Heart right ventricle (tissue), 16 donors: Measurements from ENCODE around the gene SLIT3. TPM values are rescaled to one million over a fixed set of nuclear protein-coding genes. Genes with fewer than 3 reads are reported as not detected.

Experiments used
- ATAC-seq, 8 donors: fragments of 200-7000 bp; cut with Tn5 transposase; one replicate each; pipeline ENCODE4 v1.9.1; 2020; ENCODE audit warnings: mild to moderate bottlenecking in 8 of 8, moderate library complexity in 8 of 8, moderate number of reproducible peaks in 1 of 8
- DNase-seq, 2 donors: peaks; one replicate each; pipeline ENCODE4 v3.0.0-alpha.2; 2020
- H3K27ac ChIP-seq, 10 donors: fragments of 200-600 bp; sonication (generic) in 2 of 10; one replicate each; pipeline versions ENCODE4 v1.5.0 to v1.8.0; 2020 to 2022; ENCODE audit warnings: mild to moderate bottlenecking in 3 of 10
- H3K27me3 ChIP-seq, 7 donors: fragments of 200-600 bp; one replicate each; pipeline ENCODE4 v1.8.0; 2021 to 2022; ENCODE audit warnings: mild to moderate bottlenecking in 2 of 7
- H3K36me3 ChIP-seq, 9 donors: fragments of 200-600 bp; sonication (generic) in 1 of 9; one replicate each; pipeline versions ENCODE4 v1.5.0 to v1.8.0; 2020 to 2022; ENCODE audit warnings: mild to moderate bottlenecking in 2 of 9
- H3K4me1 ChIP-seq, 9 donors: fragments of 200-600 bp; sonication (generic) in 1 of 9; one replicate each; pipeline versions ENCODE4 v1.5.0 to v1.8.0; 2020 to 2022; ENCODE audit warnings: mild to moderate bottlenecking in 4 of 9
- H3K4me3 ChIP-seq, 10 donors: fragments of 200-600 bp; sonication (generic) in 2 of 10; one replicate each; pipeline versions ENCODE4 v1.5.0 to v1.8.0; 2020 to 2022; ENCODE audit warnings: mild to moderate bottlenecking in 7 of 10, moderate library complexity in 2 of 10
- H3K9me3 ChIP-seq, 11 donors: fragments of 200-600 bp in 10 of 11; sonication (generic) in 2 of 11; one replicate each; pipeline versions ENCODE4 v1.5.0 to v1.8.0; 2013 to 2022; ENCODE audit warnings: mild to moderate bottlenecking in 2 of 11, control low read depth in 1 of 11, moderate library complexity in 1 of 11
- CTCF ChIP-seq, 9 donors: fragments of 200-600 bp; sonication (generic) in 2 of 9; IDR thresholded peaks; one replicate each; pipeline versions ENCODE4 v1.5.0 to v1.8.0; 2021 to 2022; ENCODE audit warnings: antibody characterized with exemption in 9 of 9, mild to moderate bottlenecking in 5 of 9, moderate library complexity in 1 of 9
- WGBS, 2 donors: extraction: QIAGEN DNeasy Blood & Tissue Kit; methylation state at CpG; one replicate each; pipeline ENCODE4 v1.1.7; 2013; ENCODE audit warnings: inconsistent platforms in 1 of 2; 5-methylcytosine and 5-hydroxymethylcytosine counted together
- intact Hi-C, 10 donors: fragments of 100-400 bp; cut with DNase I; formaldehyde crosslinking; loops; one replicate each; pipeline versions ENCODE4 v1.11.1 to v1.14.2; 2022
- polyA plus RNA-seq, 2 donors: library from polyadenylated mRNA; stranded (reverse); fragments of 200-250 nt; gene quantifications; one replicate each; pipeline ENCODE4 v1.2.3, GENCODE V29; 2013
- total RNA-seq, 10 donors: library from RNA; stranded (reverse); fragmentation: NEBNext Ultra II Directional in 3 of 10; extraction: Animal tissue kit (Norgen Biotek cat#: 25700) in 3 of 10; gene quantifications; one replicate each; pipeline versions ENCODE4 v1.2.1 to v1.2.4, GENCODE V29; 2021 to 2023
- donor health status: Arrhythmogenic right ventricular cardiomyopathy.
- donor health status: ischemic (EF 13 %, LVEDD 7.1; RV severe dilation, severe dysfunction).
- donor health status: healthy with polysubstance abuse.
- donor health status: DM: no; HTN: yes; CAD: no.
- donor health status: DM: no; HTN: no; CAD: no.
- donor health status: ischemic (EF 25% LVEDD 6.9; RV normal size, moderate dysfunction).
- donor health status: ischemic (EF 25% LVEDD 5.7; RV mildly dilated, moderate dysfunction).
- donor health status: healthy.
- donor health status: DM: yes; HTN: yes; CAD: no.
- donor health status: Ischemic cardiomyopathy.
- donor health status: ischemic (EF 35%, LVEDD 5.7; RV mildly dilated, moderate dysfunction).
- donor health status: nonischemic (EF 11% LVEDD 7.7; RV severe dilation, severe dysfunction).
- donor health status: DM: yes; HTN: yes; CAD: no.
- donor health status: PGD.
- donor health status: ischemic (EF 29% LVEDD 5.4; RV normal size, mild dysfunction).
- donor health status: nonischemic (EF 23%, LVEDD 6.1; RV moderate dilation, normal function).

SLIT3 gene
- total and polyA plus RNA-seq, 12 donors, result 2.0 to 29.2 (median 12.1) TPM

DNA sequence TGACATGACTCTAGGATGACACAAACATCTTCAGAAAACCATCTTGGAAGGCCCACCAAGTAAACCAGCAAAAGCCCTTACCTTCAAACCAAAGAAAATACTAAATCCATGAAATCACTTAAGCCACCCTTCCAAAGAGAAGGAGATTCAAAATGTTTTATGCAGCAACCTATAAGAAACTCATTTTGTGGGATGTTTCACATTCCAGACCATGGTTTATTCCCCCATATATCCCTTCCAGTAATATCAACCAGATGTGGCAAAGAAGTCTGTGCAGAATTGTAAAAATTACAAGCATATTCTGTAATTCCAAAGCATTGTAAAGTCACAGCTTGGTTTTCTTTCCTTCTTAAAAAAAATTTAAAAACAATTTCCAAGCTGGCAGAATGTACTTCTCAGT, 117.4 kb downstream of the SLIT3 start:
- no peak overlapping the region for H3K27ac ChIP-seq
- no peak for TF ChIP-seq CTCF (IDR thresholded peaks at IDR 0.05)
- H3K4me1 ChIP-seq, result no peaks in the 10 kb centered on the region
- H3K9me3 ChIP-seq, result no peaks in the 10 kb centered on the region
- H3K36me3 ChIP-seq, result no peaks in the 10 kb centered on the region
- no peaks in the 10 kb centered on the region for H3K27me3 ChIP-seq
- H3K4me3 ChIP-seq, result no peak overlapping the region
- ATAC-seq (no peak), DNase-seq (no peak)
- intact Hi-C loops, result no loop called here

- no peak for TF ChIP-seq CTCF (IDR thresholded peaks at IDR 0.05)
- Histone ChIP-seq H3K4me3 (no peak overlapping the region), H3K9me3 (no peaks in the 10 kb centered on the region), H3K4me1 (no peaks in the 10 kb centered on the region), H3K27ac (no peak overlapping the region), H3K27me3 (no peaks in the 10 kb centered on the region), H3K36me3 (no peaks in the 10 kb centered on the region)
- intact Hi-C loops, result no loop called here
- WGBS, 2 donors, result 86 to 87% methylated on average over 4 of the region's 4 CpGs
- DNase-seq (no peak), ATAC-seq (no peak)
Measured at GRCh38 chr5:169182797-169183196, 118.1 kb downstream of the SLIT3 start.

- Histone ChIP-seq H3K36me3 (no peaks in the 10 kb centered on the region), H3K27ac (no peak overlapping the region), H3K4me3 (no peak overlapping the region), H3K9me3 (no peaks in the 10 kb centered on the region), H3K4me1 (no peaks in the 10 kb centered on the region), H3K27me3 (peaks cover 0 to 1% (median 0%) of the 10 kb centered on the region in 7 donors)
- intact Hi-C loops, result no loop called here
- no peak for TF ChIP-seq CTCF (IDR thresholded peaks at IDR 0.05)
- 66 to 71% methylated on average over 8 of the region's 8 CpGs for WGBS, 2 donors
- DNase-seq, result no peak
- ATAC-seq, result no peak
Measured at GRCh38 chr5:169181814-169182213, 119.1 kb downstream of the SLIT3 start.

- 78 to 90% methylated on average over 3 of the region's 3 CpGs for WGBS, 2 donors
- Histone ChIP-seq H3K9me3 (no peaks in the 10 kb centered on the region), H3K27ac (no peak overlapping the region), H3K27me3 (peaks cover 0 to 3% (median 0%) of the 10 kb centered on the region in 7 donors), H3K4me1 (no peaks in the 10 kb centered on the region), H3K36me3 (no peaks in the 10 kb centered on the region), H3K4me3 (no peak overlapping the region)
- intact Hi-C loops, result no loop called here
- ATAC-seq (no peak), DNase-seq (no peak)
- TF ChIP-seq CTCF (IDR thresholded peaks at IDR 0.05), result no peak
Measured at GRCh38 chr5:169178754-169179153, 122.2 kb downstream of the SLIT3 start.

- no peaks in the 10 kb centered on the region for H3K36me3 ChIP-seq
- H3K4me1 ChIP-seq, result no peaks in the 10 kb centered on the region
- 29 to 54% methylated on average over 5 of the region's 5 CpGs for WGBS, 2 donors
- peaks cover 0 to 3% (median 0%) of the 10 kb centered on the region in 7 donors for H3K27me3 ChIP-seq
- no peaks in the 10 kb centered on the region for H3K9me3 ChIP-seq
- DNase-seq, result no peak
- H3K27ac ChIP-seq, result no peak overlapping the region
- H3K4me3 ChIP-seq, result no peak overlapping the region
- no peak for TF ChIP-seq CTCF (IDR thresholded peaks at IDR 0.05)
- peak in 1 of 8 donors; percentile 50 for ATAC-seq
- intact Hi-C loops, result no loop called here
Measured at GRCh38 chr5:169178274-169178673, 122.7 kb downstream of the SLIT3 start.
